IPS-15b (cell line): ENCODE results near the gene CDC73.

Experiments used
- H3K27me3 ChIP-seq: one replicate; pipeline ENCODE4 v1.6.1; 2013; ENCODE audit warnings: low read length; ENCODE audit not compliant: control insufficient read depth, insufficient read depth
- H3K36me3 ChIP-seq: one replicate; pipeline ENCODE4 v1.6.1; 2013; ENCODE audit warnings: low read length; ENCODE audit not compliant: control insufficient read depth, insufficient read depth
- H3K4me1 ChIP-seq: one replicate; pipeline ENCODE4 v1.6.1; 2013; ENCODE audit warnings: mild to moderate bottlenecking, low read length; ENCODE audit not compliant: control insufficient read depth, insufficient read depth
- H3K4me3 ChIP-seq: one replicate; pipeline ENCODE4 v1.5.1; 2013; ENCODE audit warnings: low read depth, low read length
- H3K9ac ChIP-seq: one replicate; pipeline ENCODE4 v1.6.1; 2013; ENCODE audit warnings: low read depth, mild to moderate bottlenecking, low read length
- H3K9me3 ChIP-seq: one replicate; pipeline ENCODE4 v1.6.1; 2013; ENCODE audit warnings: mild to moderate bottlenecking, low read length; ENCODE audit not compliant: control insufficient read depth, insufficient read depth

CDC73 gene

DNA sequence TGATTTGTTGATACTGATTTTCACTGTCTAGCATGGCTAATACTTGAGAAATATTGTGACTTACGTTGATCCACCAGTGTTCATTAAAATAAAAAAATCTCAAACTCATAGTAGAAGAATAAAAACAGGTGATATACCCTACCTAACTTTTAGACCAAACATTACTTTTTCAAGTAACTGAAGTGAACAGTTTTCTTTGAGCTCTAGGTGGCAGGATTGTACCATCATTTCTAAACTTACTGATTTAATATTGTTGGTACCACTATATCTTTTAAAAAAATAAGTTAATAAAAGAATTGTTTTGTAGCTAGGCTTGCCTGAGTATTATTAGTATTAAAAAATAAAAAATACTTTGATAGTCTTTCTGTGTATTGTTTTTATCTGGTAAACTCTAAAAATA is 21.5 kb downstream of the CDC73 start:
- peaks cover 4% of the 10 kb centered on the region for H3K4me1 ChIP-seq
- no peak overlapping the region for H3K9ac ChIP-seq
- no peaks in the 10 kb centered on the region for H3K36me3 ChIP-seq
- H3K9me3 ChIP-seq = no peaks in the 10 kb centered on the region
- H3K4me3 ChIP-seq = no peak overlapping the region
- H3K27me3 ChIP-seq = no peaks in the 10 kb centered on the region

DNA sequence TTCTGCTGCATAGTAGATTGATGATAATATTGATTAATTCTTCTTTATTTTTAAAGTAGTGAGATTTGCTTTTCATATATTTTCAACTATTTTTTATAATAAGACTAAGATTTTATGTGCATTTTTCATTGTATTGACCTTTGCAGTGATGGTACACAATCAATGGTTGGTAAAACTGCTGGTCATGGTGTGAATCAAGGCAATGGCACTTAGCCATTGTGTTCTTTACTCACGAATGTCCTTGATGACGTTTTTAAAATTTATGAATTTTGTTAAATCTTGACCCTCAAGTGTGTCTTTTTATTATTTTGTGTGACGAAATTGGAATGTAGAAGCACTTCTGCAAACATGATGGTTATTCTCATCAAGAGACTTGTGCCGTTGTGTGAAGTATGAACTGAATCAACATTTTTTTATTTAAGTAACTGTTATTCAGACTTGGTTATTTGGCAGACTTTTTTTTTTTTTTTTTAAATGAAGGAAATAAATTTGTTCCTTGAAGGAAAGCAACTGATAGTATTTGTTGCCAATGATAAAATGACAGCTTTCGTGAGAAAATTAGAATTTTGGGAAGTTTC is 22.6 kb downstream of the CDC73 start:
- Histone ChIP-seq H3K4me1 (peaks cover 3% of the 10 kb centered on the region), H3K9ac (no peak overlapping the region), H3K27me3 (no peaks in the 10 kb centered on the region), H3K9me3 (no peaks in the 10 kb centered on the region), H3K4me3 (no peak overlapping the region), H3K36me3 (no peaks in the 10 kb centered on the region)

DNA sequence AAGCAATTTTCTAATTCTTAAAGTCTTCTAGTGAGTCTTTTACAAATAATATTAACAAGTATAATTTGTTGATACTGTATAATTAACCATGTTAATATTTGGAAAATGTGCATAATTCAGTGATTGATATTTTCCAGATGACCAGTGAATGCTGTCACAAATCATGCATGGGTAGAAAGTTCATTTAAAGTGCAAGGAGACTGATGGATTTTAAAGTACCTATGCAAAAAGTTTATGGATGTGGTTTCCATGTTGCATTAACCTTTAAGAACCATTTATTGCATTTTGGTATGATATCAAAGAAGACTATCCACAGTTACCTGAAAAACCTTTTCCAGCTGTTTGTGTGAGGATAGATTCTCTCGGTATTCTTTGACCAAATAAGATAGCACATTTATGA is 23.2 kb downstream of the CDC73 start:
- H3K9ac ChIP-seq = no peak overlapping the region
- peaks cover 2% of the 10 kb centered on the region for H3K4me1 ChIP-seq
- H3K36me3 ChIP-seq = no peaks in the 10 kb centered on the region
- no peaks in the 10 kb centered on the region for H3K9me3 ChIP-seq
- H3K27me3 ChIP-seq = no peaks in the 10 kb centered on the region
- no peak overlapping the region for H3K4me3 ChIP-seq

DNA sequence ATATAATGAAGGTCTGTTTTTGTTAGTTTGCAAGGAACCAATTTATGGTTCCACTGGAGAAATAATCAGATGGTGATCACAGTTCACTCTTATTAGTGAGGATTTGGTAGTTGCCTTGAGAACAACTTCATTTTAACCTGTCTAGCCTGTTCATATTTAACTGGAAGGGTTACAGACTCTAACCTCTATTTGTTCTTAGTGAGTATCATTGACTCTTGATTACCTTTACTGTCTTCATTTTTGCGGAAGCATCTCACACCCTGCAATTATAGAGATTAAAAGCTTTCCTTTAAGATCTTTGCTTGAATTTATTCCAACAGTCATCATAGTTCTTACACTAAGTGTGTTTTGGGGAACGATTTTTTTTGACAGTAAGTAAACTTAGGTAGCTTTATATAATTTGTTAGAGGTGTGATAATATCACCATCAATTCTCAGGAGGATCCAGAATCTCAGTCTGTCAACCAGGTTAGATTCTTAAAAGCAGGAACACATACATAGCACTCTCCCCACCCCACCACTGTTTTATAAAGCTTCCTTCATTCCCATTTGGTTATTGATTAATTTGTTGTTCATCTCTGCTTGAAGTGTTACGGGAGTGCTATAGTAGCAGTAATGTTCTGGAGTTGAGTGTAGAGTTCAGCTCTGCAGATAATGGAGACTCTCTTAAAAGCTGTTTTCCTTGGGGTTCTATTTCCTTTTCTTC is 34.4 kb downstream of the CDC73 start:
- Histone ChIP-seq H3K4me3 (no peak overlapping the region), H3K9ac (no peak overlapping the region), H3K36me3 (peaks cover 3% of the 10 kb centered on the region), H3K27me3 (no peaks in the 10 kb centered on the region), H3K4me1 (no peaks in the 10 kb centered on the region), H3K9me3 (no peaks in the 10 kb centered on the region)

DNA sequence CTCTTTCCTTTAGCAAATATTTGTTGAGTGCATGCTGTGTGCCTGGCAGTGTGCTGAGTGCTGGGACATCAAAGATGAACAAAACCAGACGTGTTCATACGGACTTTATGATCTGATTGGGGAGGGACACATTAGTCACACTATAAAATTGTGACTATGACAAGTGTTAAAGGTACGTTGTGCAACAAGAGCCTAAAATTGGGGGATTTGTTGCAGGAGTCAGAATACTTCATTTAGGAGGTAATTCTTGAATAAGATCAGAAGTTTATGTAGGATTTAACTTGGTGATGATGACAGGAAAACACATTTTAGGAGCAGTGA is 35.0 kb downstream of the CDC73 start:
- no peak overlapping the region for H3K9ac ChIP-seq

DNA sequence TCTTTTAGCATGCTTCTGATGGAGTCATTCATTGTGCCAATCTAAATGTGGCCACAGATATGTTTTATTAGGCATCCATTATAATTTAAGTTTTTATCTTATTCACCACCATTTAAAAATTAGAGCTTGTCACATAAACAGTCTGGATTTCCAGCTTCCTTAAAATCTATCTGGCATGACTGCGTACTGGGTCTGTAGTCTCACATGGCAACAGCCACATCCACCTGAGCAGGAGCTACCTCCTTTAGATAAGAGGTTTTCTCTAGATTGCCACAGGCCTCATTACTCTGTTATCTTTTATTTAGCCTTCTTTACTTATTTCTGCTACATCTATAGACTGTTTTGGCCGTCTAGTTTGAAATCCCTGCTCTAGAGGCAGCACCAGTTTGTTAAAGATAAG is 35.5 kb downstream of the CDC73 start:
- Histone ChIP-seq H3K4me1 (no peaks in the 10 kb centered on the region), H3K9ac (no peak overlapping the region), H3K36me3 (peaks cover 3% of the 10 kb centered on the region), H3K27me3 (no peaks in the 10 kb centered on the region), H3K9me3 (no peaks in the 10 kb centered on the region), H3K4me3 (no peak overlapping the region)

More for the DNA sequence above, 35.0 kb downstream of the CDC73 start:
- Histone ChIP-seq H3K9me3 (no peaks in the 10 kb centered on the region), H3K27me3 (no peaks in the 10 kb centered on the region), H3K36me3 (peaks cover 3% of the 10 kb centered on the region), H3K4me3 (no peak overlapping the region), H3K4me1 (no peaks in the 10 kb centered on the region)

DNA sequence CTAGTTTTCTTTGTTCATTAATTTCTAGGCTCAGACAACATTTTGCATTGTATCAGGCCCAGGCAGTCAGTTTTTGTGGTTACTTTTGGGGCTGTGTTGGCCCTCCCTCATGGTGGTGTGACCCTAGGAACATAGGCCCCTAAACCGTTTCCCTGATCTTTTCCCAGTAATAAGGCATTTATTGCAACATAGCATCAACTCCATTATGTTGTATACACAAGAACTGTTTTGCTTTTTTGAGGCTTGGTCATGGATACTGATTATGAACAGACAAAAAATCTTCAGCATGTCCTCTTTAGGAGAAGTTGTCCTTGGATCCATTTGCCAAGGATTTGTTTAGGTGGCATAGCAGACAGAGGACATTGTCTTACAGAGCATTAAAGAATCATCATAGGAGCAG is 54.3 kb downstream of the CDC73 start:
- no peak overlapping the region for H3K4me3 ChIP-seq
- no peaks in the 10 kb centered on the region for H3K27me3 ChIP-seq
- H3K9me3 ChIP-seq = no peaks in the 10 kb centered on the region
- no peaks in the 10 kb centered on the region for H3K4me1 ChIP-seq
- H3K36me3 ChIP-seq = no peaks in the 10 kb centered on the region
- H3K9ac ChIP-seq = no peak overlapping the region

DNA sequence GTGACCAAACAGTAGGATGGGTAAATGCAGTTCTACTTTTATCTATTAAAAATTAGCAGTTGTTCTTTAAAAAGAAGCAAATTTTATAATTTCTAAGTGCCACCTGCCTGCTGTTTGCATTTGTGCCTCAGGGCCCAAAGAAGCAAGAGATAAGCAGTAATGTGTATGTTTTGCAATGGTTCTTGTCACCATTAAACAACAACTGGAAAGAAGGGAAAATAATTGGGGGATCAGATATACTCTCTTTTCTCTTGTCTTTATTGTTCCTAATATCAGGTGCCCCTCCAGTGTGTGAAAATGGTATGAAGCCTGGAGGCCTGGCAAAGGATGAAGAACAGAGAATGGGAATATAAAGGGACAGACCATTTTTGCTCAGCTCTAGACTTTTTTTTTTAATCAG is 55.0 kb downstream of the CDC73 start:
- no peaks in the 10 kb centered on the region for H3K27me3 ChIP-seq
- no peaks in the 10 kb centered on the region for H3K4me1 ChIP-seq
- H3K9ac ChIP-seq = no peak overlapping the region
- no peaks in the 10 kb centered on the region for H3K36me3 ChIP-seq
- no peak overlapping the region for H3K4me3 ChIP-seq
- H3K9me3 ChIP-seq = no peaks in the 10 kb centered on the region

DNA sequence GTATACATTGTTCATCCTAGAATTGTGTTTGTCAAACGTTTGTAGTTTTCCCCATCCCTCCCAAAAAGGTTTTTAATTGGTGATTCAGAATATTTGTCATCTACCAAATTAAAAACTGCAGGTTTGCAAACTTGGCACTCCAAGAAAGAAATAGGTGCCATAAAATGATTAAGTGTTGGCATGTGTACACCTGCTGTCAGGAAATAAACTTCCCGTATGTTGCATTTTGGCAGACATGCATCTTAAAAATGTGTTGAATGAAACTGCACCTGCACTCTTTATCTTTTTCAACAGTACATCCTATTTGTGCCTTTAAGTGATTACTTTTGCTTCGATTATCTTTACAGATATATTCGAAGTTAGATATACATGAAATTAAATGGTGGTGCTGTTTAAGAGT is 57.3 kb downstream of the CDC73 start:
- H3K4me1 ChIP-seq = no peaks in the 10 kb centered on the region
- no peaks in the 10 kb centered on the region for H3K9me3 ChIP-seq
- no peaks in the 10 kb centered on the region for H3K27me3 ChIP-seq
- H3K9ac ChIP-seq = no peak overlapping the region
- no peaks in the 10 kb centered on the region for H3K36me3 ChIP-seq
- H3K4me3 ChIP-seq = no peak overlapping the region

DNA sequence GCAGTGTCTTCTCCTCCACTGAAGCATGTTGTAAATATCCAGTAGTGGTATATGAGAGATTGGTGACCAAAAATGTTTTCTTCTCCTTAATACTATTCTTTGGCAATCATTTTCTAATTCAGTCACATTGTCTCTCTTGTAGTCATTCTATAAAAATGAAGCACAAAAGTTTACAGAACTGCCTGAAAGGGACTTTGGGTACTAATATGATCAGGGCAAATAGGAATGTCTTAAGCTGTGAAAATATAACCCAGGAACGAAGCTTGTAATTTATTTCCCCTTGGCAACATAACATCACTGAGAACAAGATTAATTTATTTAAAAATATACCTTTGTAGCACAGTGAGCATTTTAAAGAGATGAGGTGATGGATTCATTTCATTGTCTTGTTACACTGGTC is 59.7 kb downstream of the CDC73 start:
- no peaks in the 10 kb centered on the region for H3K27me3 ChIP-seq
- H3K9ac ChIP-seq = no peak overlapping the region
- no peaks in the 10 kb centered on the region for H3K9me3 ChIP-seq
- peaks cover 8% of the 10 kb centered on the region for H3K4me1 ChIP-seq
- no peak overlapping the region for H3K4me3 ChIP-seq
- H3K36me3 ChIP-seq = no peaks in the 10 kb centered on the region

DNA sequence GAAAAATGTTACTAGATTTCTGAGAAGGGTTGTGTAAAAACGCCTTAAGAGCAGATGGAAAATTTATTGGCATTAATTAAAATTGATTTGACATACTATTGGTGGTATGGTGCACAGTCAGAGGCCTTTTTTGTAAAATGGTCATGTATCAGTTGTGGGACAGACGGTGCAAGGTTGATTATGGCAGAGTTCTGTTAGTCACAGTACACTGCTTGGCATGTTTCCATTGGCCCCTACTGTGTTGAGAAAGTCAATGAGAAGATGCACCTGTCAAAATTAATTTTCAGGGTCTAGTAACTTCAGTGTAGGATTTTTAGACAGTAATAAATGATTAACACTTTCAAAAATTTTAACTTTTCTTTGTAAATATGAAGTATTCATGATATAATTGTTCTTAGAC is 60.2 kb downstream of the CDC73 start:
- Histone ChIP-seq H3K36me3 (no peaks in the 10 kb centered on the region), H3K4me3 (no peak overlapping the region), H3K4me1 (peaks cover 8% of the 10 kb centered on the region), H3K9me3 (no peaks in the 10 kb centered on the region), H3K9ac (no peak overlapping the region), H3K27me3 (no peaks in the 10 kb centered on the region)

DNA sequence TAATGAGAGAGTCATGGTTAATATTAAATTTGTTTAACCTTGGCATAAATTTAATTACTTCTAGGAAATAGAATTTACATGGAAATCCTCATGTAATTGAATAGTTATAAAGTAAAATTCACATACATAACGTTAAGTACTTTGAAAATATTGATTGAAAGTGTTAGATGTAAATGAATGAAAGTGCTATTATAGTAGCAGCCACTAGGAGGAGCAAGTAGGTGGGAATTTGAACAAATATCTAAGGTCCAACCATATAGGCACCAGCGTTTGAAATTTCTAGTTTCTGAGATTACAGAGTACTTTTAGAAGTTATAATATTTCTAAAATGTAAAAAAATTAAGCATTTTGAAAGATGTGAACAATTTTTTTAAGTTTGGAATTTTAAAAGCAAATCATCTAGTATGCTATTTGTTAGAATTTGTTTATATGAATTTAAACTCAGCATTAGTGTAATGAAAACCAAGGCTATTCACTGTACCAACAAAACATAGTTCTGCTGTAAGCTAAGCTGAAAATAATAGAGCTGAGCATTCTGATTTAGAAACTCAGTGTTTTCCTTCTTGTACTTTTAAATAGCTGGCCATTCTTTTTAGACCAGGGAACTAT is 61.3 kb downstream of the CDC73 start:
- no peaks in the 10 kb centered on the region for H3K36me3 ChIP-seq
- H3K9me3 ChIP-seq = no peaks in the 10 kb centered on the region
- H3K9ac ChIP-seq = no peak overlapping the region
- no peaks in the 10 kb centered on the region for H3K27me3 ChIP-seq
- peaks cover 8% of the 10 kb centered on the region for H3K4me1 ChIP-seq
- no peak overlapping the region for H3K4me3 ChIP-seq
